A549 (cell line): ENCODE measurements around the gene MPHOSPH6. TPM values are rescaled to one million over a fixed set of nuclear protein-coding genes. Genes with fewer than 3 reads are reported as not detected.

ENCODE experiments used
- ATAC-seq, 2 experiments: fragments of 200-7000 bp in 1 of 2; fragments of >200 bp in 1 of 2; cut with Nextera tagmentation in 1 of 2; cut with Tn5 transposase in 1 of 2; 3 replicates each; pipeline versions ENCODE4 v1.8.0 to v1.9.1; 2018 to 2020; ENCODE audit warnings: mild to moderate bottlenecking in 1 of 2, moderate library complexity in 1 of 2
- CTCF ChIA-PET: fragments of 300-600 bp; sonication (Branson Sonifier 250); formaldehyde crosslinking; extraction: SDS; loops from one replicate; lab custom pipeline; 2021; ENCODE audit warnings: antibody characterized with exemption, inconsistent platforms; lab: Yijun Ruan, JAX
- POLR2A ChIA-PET: fragments of 350-600 bp; formaldehyde crosslinking; extraction: SDS; loops from one replicate; lab custom pipeline; 2021; ENCODE audit warnings: antibody characterized with exemption, inconsistent platforms; lab: Yijun Ruan, JAX
- DNase-seq, 2 experiments: peaks; one replicate each; pipeline versions ENCODE4 v3.0.0 to v3.0.0-alpha.2; 2011 to 2016; ENCODE audit warnings: low read depth in 1 of 2, low spot score in 1 of 2
- FAIRE-seq: peaks from 2 replicates; lab custom pipeline; 2011; peaks lifted over from hg19 to GRCh38; lab: Jason Lieb, UNC
- H3K27ac ChIP-seq, 2 experiments: fragments of >200 bp; sonication (Bioruptor Twin); formaldehyde crosslinking; 3 replicates each; pipeline ENCODE4 v1.5.1; 2016 to 2017
- H3K4me1 ChIP-seq: fragments of >200 bp; sonication (Bioruptor Twin); formaldehyde crosslinking; 3 replicates; pipeline ENCODE4 v1.6.1; 2016
- H3K4me2 ChIP-seq: fragments of >200 bp; sonication (Bioruptor Twin); formaldehyde crosslinking; 3 replicates; pipeline ENCODE4 v1.6.1; 2016
- H3K4me3 ChIP-seq: fragments of >200 bp; sonication (Bioruptor Twin); formaldehyde crosslinking; 3 replicates; pipeline ENCODE4 v1.5.1; 2016
- H3K9me3 ChIP-seq: fragments of >200 bp; sonication (Bioruptor Twin); formaldehyde crosslinking; 3 replicates; pipeline ENCODE4 v1.6.1; 2016
- CBX2 ChIP-seq: fragments of 200-600 bp; sonication (generic); IDR thresholded peaks from 2 replicates; pipeline ENCODE4 v1.6.1; 2016; ENCODE audit warnings: low read depth, mild to moderate bottlenecking, borderline replicate concordance
- CHD4 ChIP-seq: fragments of 200-600 bp; sonication (generic); IDR thresholded peaks from 2 replicates; pipeline ENCODE4 v1.6.1; 2016; ENCODE audit warnings: antibody characterized with exemption, mild to moderate bottlenecking, borderline replicate concordance
- E2F6 ChIP-seq: IDR thresholded peaks from 2 replicates; pipeline ENCODE4 v1.6.1; 2012; ENCODE audit warnings: low read depth, borderline replicate concordance
- EHMT2 ChIP-seq: fragments of 200-600 bp; sonication (generic); IDR thresholded peaks from 2 replicates; pipeline ENCODE4 v1.6.1; 2016; ENCODE audit warnings: antibody characterized with exemption, low read depth, mild to moderate bottlenecking, moderate library complexity
- ESRRA ChIP-seq: fragments of 150-350 bp; IDR thresholded peaks from 2 replicates; pipeline ENCODE4 v1.6.1; 2014; ENCODE audit warnings: mild to moderate bottlenecking, low read length, borderline replicate concordance
- FOSB ChIP-seq: fragments of 250-450 bp; sonication (Bioruptor Pico); IDR thresholded peaks from 2 replicates; pipeline ENCODE4 v1.5.0; 2020; ENCODE audit warnings: mild to moderate bottlenecking, moderate library complexity
- GATA3 ChIP-seq: IDR thresholded peaks from 2 replicates; pipeline ENCODE4 v1.6.1; 2012; ENCODE audit warnings: borderline replicate concordance
- HDAC2 ChIP-seq: fragments of 200-600 bp; sonication (generic); IDR thresholded peaks from 2 replicates; pipeline ENCODE4 v1.6.1; 2016
- HES2 ChIP-seq: fragments of >200 bp; sonication (Bioruptor Twin); formaldehyde crosslinking; IDR thresholded peaks from 2 replicates; pipeline ENCODE4 v1.6.1; 2016
- HMGXB4 ChIP-seq: fragments of 250-450 bp; sonication (Bioruptor Pico); IDR thresholded peaks from 2 replicates; pipeline ENCODE4 v1.5.0; 2021; ENCODE audit warnings: mild to moderate bottlenecking, moderate library complexity, borderline replicate concordance
- HOXA7 ChIP-seq: fragments of 250-450 bp; sonication (Bioruptor Pico); IDR thresholded peaks from 2 replicates; pipeline ENCODE4 v1.5.0; 2020; ENCODE audit warnings: mild to moderate bottlenecking, moderate library complexity
- HOXB13 ChIP-seq: fragments of 250-450 bp; sonication (Bioruptor Pico); IDR thresholded peaks from 2 replicates; pipeline ENCODE4 v1.5.0; 2020; ENCODE audit warnings: low read depth, mild to moderate bottlenecking, moderate library complexity
- HOXB5 ChIP-seq: fragments of 250-450 bp; sonication (Bioruptor Pico); IDR thresholded peaks from 2 replicates; pipeline ENCODE4 v1.5.0; 2020; ENCODE audit warnings: mild to moderate bottlenecking, moderate library complexity
- JUNB ChIP-seq: fragments of >200 bp; sonication (Bioruptor Twin); formaldehyde crosslinking; IDR thresholded peaks from 2 replicates; pipeline ENCODE4 v1.6.1; 2016
- MYC ChIP-seq: IDR thresholded peaks from 2 replicates; pipeline ENCODE4 v1.6.1; 2012; ENCODE audit warnings: mild to moderate bottlenecking, inconsistent platforms, low read length, improper control_type of control experiment, borderline replicate concordance
- PHF8 ChIP-seq: fragments of 200-600 bp; sonication (generic); IDR thresholded peaks from 2 replicates; pipeline ENCODE4 v1.6.1; 2016; ENCODE audit warnings: low read depth, mild to moderate bottlenecking, antibody characterized with exemption, moderate library complexity, borderline replicate concordance
- POLR2A ChIP-seq: IDR thresholded peaks from 2 replicates; pipeline ENCODE4 v1.6.1; 2012; ENCODE audit warnings: mild to moderate bottlenecking, low read length
- RARB ChIP-seq: fragments of 250-450 bp; sonication (Bioruptor Pico); IDR thresholded peaks from 2 replicates; pipeline ENCODE4 v1.8.0; 2021; ENCODE audit warnings: mild to moderate bottlenecking, moderate library complexity
- RCOR1 ChIP-seq: fragments of 150-350 bp; IDR thresholded peaks from 2 replicates; pipeline ENCODE4 v1.6.1; 2014; ENCODE audit warnings: antibody characterized with exemption, low read length, low read depth
- WGBS: methylation state at CpG from one replicate; pipeline ENCODE4 v1.1.6; 2017; ENCODE audit errors: missing lambda C conversion rate; 5-methylcytosine and 5-hydroxymethylcytosine counted together
- polyA plus RNA-seq, 4 experiments: library from polyadenylated mRNA; depleted of rRNA in 3 of 4; stranded (reverse); fragments of >200 nt; fragmentation: RNase III in 1 of 4; extraction: RNeasy Plus Mini Kit Qiagen cat#74134 plus additional on column Dnase treatment in 1 of 4; gene quantifications; 2 replicates in 3 of 4; 3 replicates in 1 of 4; pipeline ENCODE4 v1.2.3, GENCODE V29; 2011 to 2017
- TF ChIP-seq, protein P1 (sequence below): fragments of >200 bp; sonication (Bioruptor Twin); formaldehyde crosslinking; IDR thresholded peaks from 3 replicates; pipeline ENCODE4 v1.5.1; 2016
- TF ChIP-seq, protein P2 (sequence below): fragments of >200 bp; sonication (Bioruptor Twin); formaldehyde crosslinking; IDR thresholded peaks from 3 replicates; pipeline ENCODE4 v1.6.1; 2016
- TF ChIP-seq, protein P3 (sequence below): fragments of 450-650 bp; IDR thresholded peaks from 2 replicates; pipeline ENCODE4 v1.6.1; 2014; ENCODE audit warnings: antibody characterized with exemption

Gene MPHOSPH6
- polyA plus RNA-seq, 2 of the 4 experiments (the other 2 are of a cell fraction), result 43.7 to 49.4 TPM

DNA sequence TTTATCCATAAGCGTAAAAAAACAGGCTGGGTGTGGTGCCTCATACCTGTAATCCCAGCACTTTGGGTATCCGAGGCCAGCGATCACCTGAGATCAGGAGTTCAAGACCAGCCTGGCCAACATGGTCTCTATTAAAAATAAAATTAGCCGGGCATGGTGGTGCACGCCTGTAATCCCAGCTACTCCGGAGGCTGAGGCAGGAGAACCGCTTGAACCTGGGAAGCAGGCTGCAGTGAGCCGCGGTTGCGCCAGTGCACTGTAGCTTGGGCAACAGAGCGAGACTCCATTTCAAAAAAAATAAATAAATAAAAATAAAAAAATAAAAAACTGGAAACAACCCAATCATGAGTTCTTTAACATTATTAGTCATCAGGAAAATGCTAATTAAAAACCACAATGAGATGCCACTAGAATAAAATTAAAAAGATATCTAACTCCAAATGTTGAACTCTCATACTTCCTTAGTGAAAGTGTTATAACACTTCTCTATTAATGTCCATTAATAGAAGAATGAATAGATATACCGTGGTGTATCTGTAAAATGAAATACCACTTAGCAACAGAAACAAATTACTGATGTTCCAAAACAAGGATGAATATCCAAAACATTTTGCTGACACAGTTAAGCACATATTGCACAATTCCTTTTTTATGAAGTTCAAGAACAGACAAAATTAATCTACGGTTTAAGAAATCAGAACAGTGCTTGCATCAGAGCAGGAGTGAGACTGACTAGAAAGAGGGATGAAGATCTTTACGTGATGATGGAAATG is 13.1 kb downstream of the MPHOSPH6 start:
- Histone ChIP-seq H3K4me1 (peaks cover 9% of the 10 kb centered on the region; the same call in 2 of the 3 replicates), H3K4me2 (no peak overlapping the region), H3K4me3 (no peak overlapping the region), H3K27ac (no peak overlapping the region)
- ATAC-seq, result no peak
- no peak for DNase-seq
- CTCF ChIA-PET, result no interaction called here
- FAIRE-seq, result no peak
- 92% methylated on average over 14 of the region's 14 CpGs for WGBS
- POLR2A ChIA-PET, result no interaction called here
- TF ChIP-seq, protein P1, sequence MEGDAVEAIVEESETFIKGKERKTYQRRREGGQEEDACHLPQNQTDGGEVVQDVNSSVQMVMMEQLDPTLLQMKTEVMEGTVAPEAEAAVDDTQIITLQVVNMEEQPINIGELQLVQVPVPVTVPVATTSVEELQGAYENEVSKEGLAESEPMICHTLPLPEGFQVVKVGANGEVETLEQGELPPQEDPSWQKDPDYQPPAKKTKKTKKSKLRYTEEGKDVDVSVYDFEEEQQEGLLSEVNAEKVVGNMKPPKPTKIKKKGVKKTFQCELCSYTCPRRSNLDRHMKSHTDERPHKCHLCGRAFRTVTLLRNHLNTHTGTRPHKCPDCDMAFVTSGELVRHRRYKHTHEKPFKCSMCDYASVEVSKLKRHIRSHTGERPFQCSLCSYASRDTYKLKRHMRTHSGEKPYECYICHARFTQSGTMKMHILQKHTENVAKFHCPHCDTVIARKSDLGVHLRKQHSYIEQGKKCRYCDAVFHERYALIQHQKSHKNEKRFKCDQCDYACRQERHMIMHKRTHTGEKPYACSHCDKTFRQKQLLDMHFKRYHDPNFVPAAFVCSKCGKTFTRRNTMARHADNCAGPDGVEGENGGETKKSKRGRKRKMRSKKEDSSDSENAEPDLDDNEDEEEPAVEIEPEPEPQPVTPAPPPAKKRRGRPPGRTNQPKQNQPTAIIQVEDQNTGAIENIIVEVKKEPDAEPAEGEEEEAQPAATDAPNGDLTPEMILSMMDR, result no peak
- TF ChIP-seq RCOR1 (no peak), HOXA7 (no peak), CBX2 (no peak), E2F6 (no peak), FOSB (CRISPR knock-in tag) (no peak), HMGXB4 (CRISPR knock-in tag) (no peak), CHD4 (no peak), HDAC2 (no peak), PHF8 (no peak), ESRRA (no peak), JUNB (no peak), EHMT2 (no peak)
- TF ChIP-seq, protein P2, sequence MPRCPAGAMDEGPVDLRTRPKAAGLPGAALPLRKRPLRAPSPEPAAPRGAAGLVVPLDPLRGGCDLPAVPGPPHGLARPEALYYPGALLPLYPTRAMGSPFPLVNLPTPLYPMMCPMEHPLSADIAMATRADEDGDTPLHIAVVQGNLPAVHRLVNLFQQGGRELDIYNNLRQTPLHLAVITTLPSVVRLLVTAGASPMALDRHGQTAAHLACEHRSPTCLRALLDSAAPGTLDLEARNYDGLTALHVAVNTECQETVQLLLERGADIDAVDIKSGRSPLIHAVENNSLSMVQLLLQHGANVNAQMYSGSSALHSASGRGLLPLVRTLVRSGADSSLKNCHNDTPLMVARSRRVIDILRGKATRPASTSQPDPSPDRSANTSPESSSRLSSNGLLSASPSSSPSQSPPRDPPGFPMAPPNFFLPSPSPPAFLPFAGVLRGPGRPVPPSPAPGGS, result no peak
- TF ChIP-seq, all 56 proteins: peak for 0
- peaks cover 2% of the 10 kb centered on the region; the same call in 1 of the 3 replicates for H3K9me3 ChIP-seq

GRCh38 chr16:82152641-82153112 is 17.3 kb downstream of the MPHOSPH6 start:
- Histone ChIP-seq H3K4me2 (no peak overlapping the region), H3K27ac (peak overlapping the region in 1 of 2 experiments; percentile 27; a peak in 1 of 6 replicates), H3K9me3 (peaks cover 2% of the 10 kb centered on the region; the same call in 1 of the 3 replicates), H3K4me3 (no peak overlapping the region), H3K4me1 (peaks cover 9% of the 10 kb centered on the region; the same call in 2 of the 3 replicates)
- no peak; a peak in 1 of 6 replicates for ATAC-seq
- FAIRE-seq, result no peak
- peak in 1 of 2 experiments; percentile 8 for DNase-seq
- 87% methylated on average over 8 of the region's 8 CpGs for WGBS
- POLR2A ChIA-PET, result no interaction called here
- CTCF ChIA-PET, result interaction anchor here (1.1 kb wide), 1 partner anchor 84 kb away, joined by 3 read pairs; no protein-coding TSS in a partner anchor
- no peak for TF ChIP-seq POLR2A
- TF ChIP-seq GATA3, result peak; percentile 37; the same call in 1 of the 2 replicates

DNA sequence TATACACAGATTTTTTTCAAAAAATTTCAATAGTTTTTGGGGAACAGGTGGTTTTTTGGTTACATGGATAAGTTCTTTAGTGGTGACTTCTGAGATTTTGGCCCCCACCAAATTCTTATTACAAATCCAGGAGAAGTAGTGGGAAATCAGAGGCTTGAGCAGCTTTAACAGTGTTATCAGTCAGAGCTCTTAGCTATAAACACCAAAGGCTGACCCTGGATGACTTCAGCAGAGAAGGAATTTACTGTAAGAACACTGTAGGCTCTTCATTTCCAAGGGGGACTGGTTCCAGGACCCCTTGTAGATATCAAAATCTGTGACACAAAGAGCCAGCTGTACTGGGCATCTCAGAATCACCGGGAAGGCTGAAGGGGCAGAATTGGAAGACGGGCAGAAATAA is 17.8 kb downstream of the MPHOSPH6 start:
- no peak for FAIRE-seq
- Histone ChIP-seq H3K4me2 (no peak overlapping the region), H3K27ac (peak overlapping the region in 1 of 2 experiments; percentile 27; a peak in 1 of 6 replicates), H3K4me1 (peaks cover 9% of the 10 kb centered on the region; the same call in 2 of the 3 replicates), H3K4me3 (no peak overlapping the region), H3K9me3 (peaks cover 2% of the 10 kb centered on the region; the same call in 1 of the 3 replicates)
- POLR2A ChIA-PET, result no interaction called here
- no peak for DNase-seq
- CTCF ChIA-PET, result interaction anchor here (1.1 kb wide), 1 partner anchor 84 kb away, joined by 3 read pairs; no protein-coding TSS in a partner anchor
- no peak for ATAC-seq
- 100% methylated on average over 2 of the region's 2 CpGs for WGBS
- TF ChIP-seq E2F6, result no peak
- TF ChIP-seq HOXB13 (CRISPR knock-in tag), result no peak
- no peak for TF ChIP-seq MYC
- TF ChIP-seq, protein P3, sequence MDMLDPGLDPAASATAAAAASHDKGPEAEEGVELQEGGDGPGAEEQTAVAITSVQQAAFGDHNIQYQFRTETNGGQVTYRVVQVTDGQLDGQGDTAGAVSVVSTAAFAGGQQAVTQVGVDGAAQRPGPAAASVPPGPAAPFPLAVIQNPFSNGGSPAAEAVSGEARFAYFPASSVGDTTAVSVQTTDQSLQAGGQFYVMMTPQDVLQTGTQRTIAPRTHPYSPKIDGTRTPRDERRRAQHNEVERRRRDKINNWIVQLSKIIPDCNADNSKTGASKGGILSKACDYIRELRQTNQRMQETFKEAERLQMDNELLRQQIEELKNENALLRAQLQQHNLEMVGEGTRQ, result no peak
- TF ChIP-seq RARB (CRISPR knock-in tag), result no peak
- TF ChIP-seq, protein P2, result no peak
- no peak for TF ChIP-seq HES2
- no peak for TF ChIP-seq HOXB5 (CRISPR knock-in tag)
